ENCODE data around the gene CPN2.

Gene CPN2

DNA sequence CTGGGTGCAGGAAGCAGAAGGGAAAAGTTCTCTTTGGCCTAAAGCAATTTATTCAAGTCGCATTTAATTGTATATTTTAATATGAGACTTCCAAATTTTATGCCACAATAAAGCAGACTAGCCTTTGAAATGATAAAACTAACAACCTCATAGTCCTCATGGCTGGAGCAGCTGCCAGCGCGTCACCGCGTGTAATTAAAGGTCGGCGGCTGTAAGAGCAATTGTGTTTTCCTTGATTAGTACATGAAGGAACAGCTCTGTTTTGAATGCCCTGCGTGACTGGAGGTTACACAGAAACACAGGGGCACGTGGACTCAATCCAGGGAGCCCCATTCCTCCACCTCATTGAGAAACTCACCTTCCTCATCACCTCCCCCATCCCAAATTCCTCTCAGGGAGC is 28.5 kb upstream of the CPN2 start:
- no peak for DNase-seq

DNA sequence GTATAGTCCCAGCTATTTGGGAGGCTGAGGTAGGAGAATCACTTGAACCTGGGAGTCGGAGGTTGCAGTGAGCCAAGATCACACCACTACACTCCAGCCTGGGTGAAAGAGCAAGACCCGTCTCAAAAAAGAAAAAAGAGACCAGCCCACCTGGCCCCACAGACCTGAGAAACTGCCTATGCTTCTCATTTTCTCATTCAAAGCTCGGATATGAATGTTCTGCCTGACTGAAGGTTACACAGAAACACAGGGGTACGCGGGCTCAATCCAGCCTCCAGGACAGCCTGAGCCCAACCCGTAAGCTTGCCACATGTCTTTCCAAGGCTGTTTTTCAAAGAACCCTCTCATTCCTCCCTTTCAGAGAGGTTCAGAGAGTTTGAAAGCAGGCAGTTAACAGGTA is 28.1 kb upstream of the CPN2 start:
- DNase-seq = no peak

DNA sequence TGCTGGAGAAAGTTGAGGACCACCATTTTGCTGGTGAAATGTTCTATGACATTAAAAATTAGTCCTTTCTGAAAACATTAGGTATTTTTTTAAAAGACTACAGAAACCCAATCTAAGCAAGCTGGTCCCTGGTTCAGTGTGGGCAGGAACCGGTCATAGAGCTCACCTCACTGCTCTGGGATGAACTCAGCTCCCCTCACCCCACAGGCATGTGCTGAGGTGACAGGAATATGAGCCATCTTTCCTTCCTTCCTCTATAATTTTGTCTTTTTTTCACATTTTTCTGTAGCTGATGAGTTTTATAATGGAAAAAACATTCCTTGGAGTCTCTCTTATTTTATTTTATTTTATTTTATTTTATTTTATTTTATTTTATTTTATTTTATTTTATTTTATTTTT is 26.6 kb upstream of the CPN2 start:
- DNase-seq = no peak

DNA sequence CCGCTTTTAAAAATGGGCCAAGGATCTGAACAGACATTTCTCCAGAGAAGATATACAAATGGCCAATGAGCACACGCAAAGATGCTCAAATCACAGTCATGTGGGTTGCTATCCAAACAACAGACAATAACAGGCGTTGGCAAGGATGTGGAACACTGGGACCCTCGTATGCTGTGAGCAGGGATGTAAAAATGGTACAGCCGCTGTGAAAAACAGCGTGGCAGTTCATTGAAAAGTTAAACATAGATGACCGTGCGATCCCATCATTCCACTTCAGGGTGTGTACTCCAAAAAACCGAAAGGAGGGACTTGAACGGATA is 25.1 kb upstream of the CPN2 start:
- no peak for DNase-seq

DNA sequence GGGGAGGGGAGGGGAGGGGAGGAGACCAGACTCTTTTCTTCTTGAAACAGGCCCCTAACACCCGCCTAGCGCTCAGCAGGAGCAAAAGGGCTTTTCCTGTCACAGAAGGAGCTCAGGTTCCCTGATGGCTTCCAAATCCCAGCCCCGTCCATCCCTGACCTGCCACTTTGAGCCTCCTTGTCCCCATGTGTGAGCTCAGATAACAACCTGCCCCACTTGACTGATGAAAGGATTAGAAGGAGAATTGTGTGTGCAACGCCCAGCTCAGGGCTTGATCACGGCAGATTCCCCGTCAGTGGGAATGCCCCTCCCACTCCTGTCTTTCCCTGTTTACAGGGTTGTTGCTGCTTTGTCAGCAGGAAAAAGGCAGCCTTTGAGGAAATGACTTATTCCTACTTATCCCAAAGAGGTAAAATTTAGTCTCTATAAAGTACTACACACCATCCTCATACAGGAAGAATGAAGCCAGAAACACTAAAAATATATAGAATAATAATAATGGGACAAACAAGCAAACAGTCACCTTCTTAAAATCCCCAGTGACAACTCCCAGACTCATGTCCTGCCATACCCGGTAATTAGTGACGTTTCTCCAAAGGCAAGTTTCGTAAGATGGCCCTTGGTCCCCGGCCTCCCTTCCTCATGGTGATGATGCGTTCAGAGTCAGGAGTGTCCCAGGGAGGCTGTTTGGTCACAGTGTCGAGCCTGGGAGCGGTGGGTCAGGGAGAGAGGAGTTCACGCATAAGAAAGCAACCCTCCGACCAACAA is 24.5 kb upstream of the CPN2 start:
- DNase-seq = no peak

DNA sequence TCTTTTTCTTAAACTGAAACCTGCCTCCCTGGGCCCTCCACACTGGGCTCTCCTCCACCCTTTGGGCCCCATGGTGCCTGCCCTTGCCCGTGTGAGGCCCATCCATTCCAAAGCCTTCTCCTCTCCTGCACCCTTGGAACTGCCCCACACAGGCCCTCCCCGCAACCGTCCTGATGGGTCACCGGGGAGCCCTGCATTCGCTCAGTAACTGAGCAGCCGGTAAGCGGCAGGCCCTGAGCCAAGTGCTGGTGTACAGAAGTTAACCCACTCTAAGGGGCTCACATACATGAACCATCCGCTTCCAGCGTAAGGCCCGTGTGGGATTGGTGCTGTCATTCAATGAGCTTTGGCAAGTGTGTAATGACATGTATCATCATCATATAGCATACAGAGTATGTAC is 23.8 kb upstream of the CPN2 start:
- no peak for DNase-seq

DNA sequence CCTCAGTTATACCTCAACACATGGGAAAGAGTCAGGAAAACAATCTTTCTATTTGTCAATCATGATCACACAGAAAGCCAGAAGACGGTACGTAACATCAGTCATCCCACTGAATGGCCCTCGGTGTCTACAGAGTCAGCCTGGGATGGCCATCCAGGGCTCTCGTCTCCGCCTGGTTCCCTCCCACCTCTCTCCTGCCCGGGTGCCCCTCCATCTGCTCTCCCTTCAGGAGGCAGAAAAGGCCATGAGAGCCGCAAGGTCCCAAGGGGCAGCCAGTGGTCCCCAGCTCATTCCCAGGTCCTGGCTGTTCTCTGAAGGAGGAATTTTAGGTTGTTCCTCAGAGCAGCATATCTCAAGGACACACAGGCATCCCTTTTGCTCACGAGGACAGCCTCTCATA is 22.8 kb upstream of the CPN2 start:
- no peak for DNase-seq

DNA sequence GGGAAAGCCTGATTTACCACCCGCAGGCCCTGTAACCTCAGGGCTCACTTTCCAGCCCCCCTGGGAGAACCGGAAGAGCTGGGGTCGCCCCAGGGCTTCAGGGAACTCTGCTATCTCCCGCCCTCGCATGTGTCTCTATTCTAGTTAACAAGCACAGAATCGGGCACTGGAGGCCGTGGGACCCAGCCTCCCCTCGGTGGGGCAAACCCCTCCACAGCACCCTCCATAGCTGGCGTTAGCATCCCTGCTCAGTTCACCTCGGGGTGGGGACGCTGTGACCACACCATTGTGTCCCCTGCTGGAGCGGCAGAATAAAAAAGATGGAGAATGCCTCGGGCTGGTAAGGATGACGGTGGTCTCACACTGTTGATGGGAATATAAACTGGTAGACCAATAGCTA is 21.9 kb upstream of the CPN2 start:
- DNase-seq = no peak

DNA sequence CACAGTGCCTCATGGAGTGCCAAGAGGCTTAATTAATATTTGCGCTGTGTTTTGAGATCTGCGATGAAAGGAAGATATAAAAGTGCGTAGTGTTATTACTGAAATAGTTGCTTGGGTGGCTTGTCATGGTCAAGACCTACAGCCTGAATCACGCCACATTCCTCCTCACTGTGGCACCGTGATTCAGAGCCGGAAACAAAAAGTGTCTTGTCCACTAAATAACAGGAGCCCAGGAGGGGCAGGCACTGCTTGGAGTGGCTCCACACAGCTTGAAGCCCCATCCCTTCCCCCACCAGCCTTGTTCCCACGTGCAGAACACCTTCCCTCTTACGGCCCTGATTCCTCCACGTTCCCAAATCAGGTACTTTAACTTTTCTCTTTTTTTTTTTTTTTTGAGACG is 19.6 kb upstream of the CPN2 start:
- DNase-seq = no peak

DNA sequence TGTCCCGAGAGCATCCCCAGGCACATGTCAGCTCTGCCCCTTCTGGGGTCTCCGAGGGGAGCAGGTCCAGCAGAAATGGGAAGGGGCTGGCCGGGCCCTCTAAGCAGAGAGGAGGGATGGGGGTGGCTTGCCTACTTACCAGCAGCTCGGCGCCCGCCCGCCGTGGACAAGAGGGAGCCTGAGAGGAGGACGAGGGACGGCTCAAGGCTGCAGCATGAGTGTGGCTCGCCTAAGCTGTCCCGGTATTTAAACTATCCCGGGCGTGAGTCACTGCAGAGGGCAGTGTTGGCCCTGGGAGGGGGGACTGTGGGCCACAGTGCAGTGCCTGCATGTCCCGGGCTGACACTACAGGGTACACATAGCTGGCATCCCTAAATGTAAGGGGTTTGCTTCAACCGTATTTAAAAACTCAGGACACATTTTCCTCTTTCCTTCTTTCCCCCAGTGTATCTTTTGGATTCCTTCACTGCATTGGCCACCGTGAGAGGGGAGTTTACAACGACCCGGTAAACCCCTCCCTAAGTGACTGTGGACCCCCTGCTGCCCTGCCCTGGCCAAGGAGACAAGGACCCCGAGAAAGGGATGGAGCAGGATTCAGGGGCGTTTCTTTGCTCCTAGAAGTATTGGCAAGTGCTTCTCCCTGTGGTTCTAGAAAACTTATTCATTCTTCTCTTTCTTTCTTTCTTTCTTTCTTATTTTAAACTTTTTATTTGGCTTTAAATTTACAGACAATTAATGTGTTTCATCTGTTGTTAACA is 18.6 kb upstream of the CPN2 start, which contains the start of gene LRRC15:
Gene LRRC15 (minus strand): TSS at position 222 of the 758 bp plus-strand sequence. CDS start 8,700 bp downstream, outside the sequence.
- no peak for DNase-seq

DNA sequence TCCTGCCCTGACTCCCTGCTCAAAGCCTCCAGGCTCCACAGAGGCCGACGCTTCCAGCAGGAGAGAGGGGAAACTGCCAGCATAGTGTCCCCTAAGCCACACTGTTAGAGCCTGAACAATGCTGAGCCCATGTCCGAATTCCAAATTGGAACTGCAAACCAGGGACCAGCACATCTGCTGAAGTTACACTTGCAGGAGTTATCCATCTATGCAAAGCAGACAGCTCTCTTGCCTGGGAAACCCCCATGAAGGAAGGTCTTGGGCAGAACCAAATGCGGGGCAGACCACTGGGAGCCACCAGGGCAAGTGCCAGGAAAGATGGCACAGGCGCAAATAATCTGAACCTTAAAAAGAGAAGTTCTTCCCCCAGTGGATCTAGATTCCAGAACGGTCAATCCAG is 17.8 kb upstream of the CPN2 start:
- DNase-seq = no peak

DNA sequence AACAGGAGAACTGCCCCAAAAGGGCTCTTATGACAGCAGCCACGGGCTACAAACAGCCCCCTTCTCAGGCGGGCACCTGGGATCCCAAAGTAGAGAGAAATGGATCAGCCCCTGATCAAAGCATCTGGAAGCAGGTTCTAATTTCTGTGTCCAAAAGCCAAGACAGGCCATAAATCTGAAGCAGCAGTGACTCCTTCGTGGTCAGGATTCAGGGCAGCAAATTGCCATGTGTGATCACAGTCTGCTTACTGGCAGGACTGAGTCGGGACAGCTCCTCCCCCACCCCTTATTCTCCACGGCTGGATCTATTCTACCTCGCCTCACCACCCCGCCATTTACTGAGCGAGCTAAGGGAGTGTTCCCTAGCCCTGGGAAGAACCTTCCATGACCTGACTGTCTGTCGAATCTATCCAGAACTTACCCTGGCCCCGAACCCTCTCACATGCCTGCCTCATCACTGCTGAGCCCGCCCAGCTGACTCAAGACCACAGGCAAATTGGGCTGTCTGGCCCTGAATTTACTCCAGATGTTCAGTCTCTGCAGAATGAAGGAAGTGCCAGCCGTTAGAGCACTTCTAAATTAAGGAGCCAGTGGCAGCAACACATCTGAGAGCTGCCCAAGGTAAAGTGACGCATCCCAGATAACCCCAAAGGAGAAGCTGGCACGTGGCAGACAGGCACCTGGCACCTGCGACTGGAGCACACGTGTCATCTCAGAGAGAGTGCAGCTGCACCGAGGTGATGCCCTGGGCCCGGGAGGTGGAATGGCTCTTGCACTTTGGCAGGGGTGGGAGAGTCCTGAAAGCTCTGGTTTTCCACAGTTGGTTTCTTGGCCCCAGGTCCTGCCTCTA is 17.1 kb upstream of the CPN2 start:
- DNase-seq = no peak

DNA sequence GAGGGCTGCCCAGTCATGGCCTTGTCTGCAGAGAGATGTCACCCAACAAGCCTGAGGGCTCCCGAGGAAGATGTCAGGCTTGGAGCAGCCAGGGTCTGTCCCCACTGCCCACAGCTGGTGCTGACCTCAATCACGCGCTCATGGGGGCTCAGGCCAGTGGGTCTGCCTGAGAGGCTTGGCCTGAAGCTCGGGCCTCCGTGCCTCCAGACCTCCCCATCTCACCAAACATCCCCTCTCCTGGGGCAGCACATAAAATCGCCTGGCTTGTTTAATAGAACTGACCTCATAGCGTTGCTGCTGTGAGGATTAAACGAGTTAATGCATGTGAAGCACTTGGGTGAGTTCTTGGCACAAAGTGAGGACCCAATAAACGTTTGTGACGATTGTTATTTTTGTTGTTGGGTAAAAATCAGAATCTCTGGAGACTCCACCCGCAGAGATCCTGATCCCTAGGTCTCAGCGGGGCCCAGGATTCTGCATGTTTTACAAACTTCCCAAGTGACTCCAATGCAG is 14.9 kb upstream of the CPN2 start:
- DNase-seq = no peak

DNA sequence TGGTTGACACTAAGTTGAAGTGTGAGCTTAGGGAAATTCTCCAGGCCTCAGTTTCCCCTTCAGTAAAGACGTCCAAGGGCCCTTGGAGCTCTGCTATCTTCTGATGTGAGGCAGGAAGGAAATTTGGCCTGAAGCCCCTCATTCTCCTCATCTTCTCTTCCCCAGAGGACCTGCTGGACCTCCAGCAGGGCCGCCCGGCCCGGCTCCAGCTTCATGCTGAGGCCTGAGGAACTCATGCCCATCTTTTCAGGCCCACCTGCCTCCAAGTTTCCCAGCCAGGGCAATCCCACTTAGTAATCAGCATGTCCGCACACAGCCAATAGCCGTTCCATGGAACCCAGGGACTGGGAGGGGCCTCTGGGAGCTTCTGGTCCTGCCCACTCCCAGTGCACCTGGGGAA is 14.4 kb upstream of the CPN2 start:
- DNase-seq = no peak

DNA sequence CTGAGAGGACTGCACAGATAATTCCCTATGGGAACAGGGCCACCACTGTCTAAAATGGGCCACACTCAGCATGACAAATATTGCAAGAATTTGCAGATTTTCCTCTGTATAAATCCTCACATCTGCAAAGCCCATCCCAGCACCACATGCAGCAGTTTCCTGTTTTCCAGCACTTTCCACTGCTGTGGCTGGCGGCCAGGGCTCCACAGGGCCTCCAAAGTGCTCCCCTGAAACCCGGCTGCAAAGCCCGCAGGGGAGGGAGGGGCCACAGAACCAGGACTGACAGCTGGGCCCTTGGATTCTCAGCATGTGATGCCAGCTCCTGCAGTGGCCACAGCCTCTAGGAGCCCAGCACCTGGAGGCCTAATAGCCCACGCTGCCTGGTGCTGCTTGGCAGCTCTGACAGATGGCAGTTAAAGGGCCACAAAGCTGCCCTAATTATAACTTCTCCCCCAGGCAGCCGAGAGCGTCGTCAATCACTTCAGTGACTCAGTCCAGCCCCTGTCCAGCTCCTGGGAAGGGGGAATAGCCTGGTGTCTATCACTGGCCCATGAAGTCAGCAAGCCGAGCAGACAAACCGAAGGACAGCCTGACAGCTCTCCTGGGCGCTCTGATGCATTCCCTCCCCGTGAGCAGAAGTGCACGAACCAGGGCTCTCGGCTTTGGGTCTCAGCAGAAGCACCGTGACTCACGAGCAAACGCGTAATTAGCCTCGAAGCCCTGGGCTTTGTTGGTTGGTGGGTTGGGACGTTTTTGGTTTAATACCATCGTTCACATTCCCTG is 13.7 kb upstream of the CPN2 start:
- no peak for DNase-seq

DNA sequence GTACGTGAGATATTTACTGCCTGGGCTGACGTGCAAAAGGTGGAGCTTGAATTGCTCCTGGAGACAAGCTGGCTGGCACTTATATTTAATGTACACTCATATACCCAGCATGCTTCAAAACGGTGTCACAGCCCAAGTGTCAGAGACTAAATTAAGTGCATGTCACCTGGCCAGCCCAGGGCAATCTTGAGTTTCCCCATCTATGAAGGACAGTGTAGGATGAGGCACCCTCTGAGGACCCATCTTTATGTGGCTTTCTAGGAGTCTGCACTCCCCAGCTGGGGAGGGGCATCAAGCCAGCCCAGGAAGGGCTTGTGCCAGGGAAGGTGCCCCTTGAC is 13.2 kb upstream of the CPN2 start:
- no peak for DNase-seq

DNA sequence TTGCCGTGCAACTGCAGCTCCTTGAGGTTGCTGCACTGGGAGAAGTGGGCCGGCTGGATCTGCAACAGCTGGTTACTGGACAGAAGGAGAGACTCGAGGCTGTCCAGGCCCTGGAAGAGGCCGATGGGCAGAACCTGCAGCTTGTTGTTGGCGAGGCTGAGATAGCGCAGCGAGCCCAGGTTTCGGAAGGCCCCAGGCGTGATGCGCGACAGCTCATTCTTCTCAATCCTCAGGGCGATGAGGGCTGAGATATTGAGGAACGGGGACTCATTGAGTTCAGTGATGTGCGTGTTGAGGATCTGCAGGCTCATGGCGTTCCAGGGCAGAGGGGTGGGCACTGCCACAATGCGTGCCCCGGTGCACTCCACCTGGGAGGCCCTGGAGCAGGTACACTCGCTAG is 9.4 kb upstream of the CPN2 start:
- no peak for DNase-seq

DNA sequence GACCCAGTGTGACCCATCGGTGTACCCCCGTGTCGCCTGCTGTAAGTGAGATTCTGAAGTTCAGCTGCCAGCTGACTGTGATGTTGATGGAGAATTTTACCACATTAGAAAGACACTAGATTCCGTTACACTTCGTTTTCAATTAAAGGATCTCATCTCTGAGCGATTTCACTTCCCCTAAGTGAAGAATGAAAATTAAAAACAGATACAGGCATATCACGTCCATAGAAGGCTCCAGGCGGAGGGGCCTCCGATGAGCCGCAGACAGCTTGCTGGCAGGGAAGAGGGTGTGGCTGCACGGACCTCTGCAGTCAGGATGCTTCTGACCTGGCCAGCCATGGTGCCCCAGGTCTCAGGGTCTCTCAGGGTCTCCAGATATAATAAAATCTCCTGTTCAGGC is 6.6 kb upstream of the CPN2 start:
- DNase-seq = no peak

DNA sequence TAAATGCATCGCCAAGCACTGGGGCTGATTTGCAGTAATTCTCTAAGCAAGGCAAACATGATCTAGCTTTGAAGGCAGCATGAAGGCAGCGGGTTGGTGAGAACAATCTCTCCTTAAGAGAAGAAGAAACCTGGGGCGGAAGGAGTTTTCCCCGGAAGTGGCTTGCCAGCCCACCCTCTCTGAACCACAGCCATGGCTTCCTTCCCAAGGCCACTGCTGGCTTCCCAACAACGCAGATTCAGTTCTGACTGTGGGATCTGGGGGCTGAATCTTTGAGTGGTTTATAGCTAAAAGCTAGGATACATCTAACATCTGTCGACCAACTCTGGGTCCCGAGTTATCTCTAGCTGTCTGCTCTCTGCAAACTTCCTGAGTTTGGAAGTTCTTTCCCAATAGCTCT is 4.3 kb upstream of the CPN2 start:
- no peak for DNase-seq

DNA sequence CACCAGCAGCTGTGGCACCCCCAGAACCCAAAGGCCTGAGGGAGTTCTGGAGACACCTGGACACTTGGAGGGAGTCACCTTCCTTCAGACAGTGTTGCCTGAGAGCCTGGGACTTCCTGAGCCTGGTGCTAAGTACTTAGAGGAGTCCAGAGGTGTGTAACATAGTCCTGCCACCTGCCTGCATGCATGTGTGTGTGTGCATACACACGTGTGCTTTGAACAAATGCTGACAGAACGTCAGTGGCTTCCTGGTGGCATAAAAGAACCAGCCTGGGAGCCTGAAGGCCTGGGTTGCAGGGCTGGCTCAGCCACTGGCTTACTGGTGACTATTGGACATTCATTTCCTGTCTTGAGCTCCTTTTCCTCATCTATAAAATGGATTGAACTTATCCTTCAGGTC is 3.2 kb upstream of the CPN2 start:
- no peak for DNase-seq

DNA sequence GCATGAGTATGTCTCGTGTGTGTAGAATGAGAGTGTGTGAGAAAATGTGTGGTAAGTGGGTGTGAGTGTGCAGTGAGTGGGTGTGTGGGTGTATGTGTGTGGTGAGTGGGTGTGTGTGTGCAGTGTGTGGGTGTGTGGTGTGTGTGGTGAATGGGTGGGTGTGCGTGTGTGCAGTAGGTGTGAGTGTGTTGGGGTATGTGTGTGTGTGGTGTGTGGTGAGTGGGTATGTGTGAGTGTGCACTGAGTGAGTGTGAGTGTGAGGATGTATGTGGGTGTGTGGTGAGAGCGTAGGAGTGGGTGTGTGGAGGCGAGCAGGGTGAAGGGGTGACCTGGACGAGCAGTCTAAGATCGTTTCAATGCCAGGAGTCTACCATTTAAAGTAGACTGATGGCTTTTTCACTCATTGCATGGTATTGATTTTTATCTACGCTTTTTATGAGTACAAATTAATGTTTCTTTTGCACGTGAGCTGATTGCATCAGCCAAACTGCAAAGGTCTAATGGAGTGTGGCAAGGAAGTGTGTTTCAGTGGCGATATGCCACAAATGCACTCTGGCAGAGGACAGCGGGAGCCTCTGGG is 1.6 kb upstream of the CPN2 start:
- DNase-seq = no peak

DNA sequence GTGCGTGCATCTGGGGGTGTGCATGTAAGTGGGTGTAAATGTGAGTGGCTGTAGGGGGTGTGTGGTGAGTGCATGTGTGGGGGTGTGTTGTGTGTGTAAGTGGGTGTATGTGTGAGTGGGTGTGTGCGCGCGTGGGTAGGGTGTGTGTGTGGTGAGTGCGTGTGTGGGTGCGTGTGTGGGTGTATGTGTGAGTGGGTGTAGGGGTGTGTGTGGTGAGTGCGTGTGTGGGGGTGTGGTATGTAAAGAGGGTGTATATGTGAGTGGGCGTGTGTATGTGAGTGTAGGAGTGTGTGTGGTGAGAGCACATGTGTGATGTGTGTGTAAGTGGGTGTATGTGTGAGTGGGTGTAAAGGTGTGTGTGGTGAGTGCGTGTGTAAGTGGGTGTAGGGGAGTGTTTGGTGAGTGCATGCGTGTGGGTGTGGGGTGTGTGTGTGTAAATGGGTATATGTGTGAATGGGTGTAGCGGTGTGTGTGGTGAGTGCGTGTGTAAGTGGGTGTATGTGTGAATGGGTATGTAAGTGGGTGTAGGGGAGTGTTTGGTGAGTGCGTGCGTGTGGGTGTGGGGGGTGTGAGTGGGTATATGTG is 916 bp upstream of the CPN2 start:
- no peak for DNase-seq
